Measurements from ENCODE around the gene C1QL3.

GRCh38 chr10:16509996-16510395 lies 11.7 kb downstream of the C1QL3 start:
- no peak for TF ChIP-seq CTCF (conservative IDR thresholded peaks at IDR 0.05; ENCODE audit: low read depth, low read length)
- TF ChIP-seq EZH2 (IDR thresholded peaks at IDR 0.05; ENCODE audit: borderline replicate concordance, low read depth, low read length, poor library complexity, severe bottlenecking), result no peak

Measured in A673 (cell line).